Kidney (tissue), 14 donors: Measurements from ENCODE around the gene THBD. TPM values are rescaled to one million over a fixed set of nuclear protein-coding genes. Genes with fewer than 3 reads are reported as not detected.

Experiments
- DNase-seq, 5 donors: peaks; one replicate each; pipeline ENCODE4 v3.0.0-alpha.2; 2013 to 2020
- FAIRE-seq: peaks from 2 replicates; lab custom pipeline; 2012; peaks lifted over from hg19 to GRCh38; lab: Jason Lieb, UNC
- H3K27ac ChIP-seq, 2 donors: one replicate each; pipeline ENCODE4 v1.7.0; 2013; ENCODE audit warnings: low read depth in 2 of 2, low read length in 2 of 2, inconsistent platforms in 1 of 2
- H3K27me3 ChIP-seq: one replicate; pipeline ENCODE4 v1.7.1; 2013; ENCODE audit warnings: low read length, inconsistent platforms; ENCODE audit not compliant: control insufficient read depth, insufficient read depth
- H3K36me3 ChIP-seq, 3 donors: one replicate each; pipeline versions ENCODE4 v1.7.0 to v1.7.1; 2013; ENCODE audit warnings: low read length in 3 of 3, control low read depth in 1 of 3, inconsistent platforms in 1 of 3; ENCODE audit not compliant: insufficient read depth in 3 of 3, control insufficient read depth in 2 of 3
- H3K4me1 ChIP-seq, 3 donors: one replicate each; pipeline versions ENCODE4 v1.7.0 to v1.7.1; 2013; ENCODE audit warnings: low read length in 3 of 3, inconsistent platforms in 1 of 3, low read depth in 1 of 3; ENCODE audit not compliant: control insufficient read depth in 2 of 3, insufficient read depth in 2 of 3
- H3K4me3 ChIP-seq, 3 donors: one replicate each; pipeline versions ENCODE4 v1.7.0 to v1.8.1; 2013; ENCODE audit warnings: low read length in 3 of 3, control low read depth in 1 of 3, inconsistent platforms in 1 of 3
- H3K9ac ChIP-seq, 3 donors: one replicate each; pipeline versions ENCODE4 v1.7.0 to v1.7.1; 2013; ENCODE audit warnings: low read length in 3 of 3, control low read depth in 1 of 3, inconsistent platforms in 1 of 3
- H3K9me3 ChIP-seq, 3 donors: one replicate each; pipeline versions ENCODE4 v1.7.0 to v1.7.1; 2013; ENCODE audit warnings: low read length in 3 of 3, control low read depth in 1 of 3, inconsistent platforms in 1 of 3; ENCODE audit not compliant: control insufficient read depth in 2 of 3, insufficient read depth in 1 of 3
- CTCF ChIP-seq: IDR thresholded peaks from 3 replicates; pipeline ENCODE4 v1.5.1; 2012; ENCODE audit warnings: mild to moderate bottlenecking, moderate library complexity, borderline replicate concordance; ENCODE audit not compliant: insufficient read depth; ENCODE audit errors: extremely low read depth
- intact Hi-C: fragments of 100-400 bp; cut with DNase I; formaldehyde crosslinking; loops from one replicate; pipeline ENCODE4 v1.11.1; 2022
- polyA plus RNA-seq: library from polyadenylated mRNA; stranded (reverse); fragments of 350-450 nt; fragmentation: Illumina TruSeq; extraction: RNeasy Lipid Tissue Mini Kit (QIAGEN cat#74804); gene quantifications from one replicate; pipeline ENCODE4 v1.2.3, GENCODE V29; 2014; ENCODE audit warnings: low read depth, low replicate concordance; ENCODE audit not compliant: insufficient read depth
- total RNA-seq: library from RNA; stranded (reverse); fragmentation: NEBNext Ultra II Directional; extraction: Animal tissue kit (Norgen Biotek cat#: 25700); gene quantifications from one replicate; pipeline ENCODE4 v1.2.1, GENCODE V29; 2021
- donor health status: control.
- donor health status: control.
- donor health status: control.
- donor health status: control.
- donor health status: control.
- donor health status: DM: yes; HTN: yes; CAD: no.
- donor health status: Normal renal cell carcinoma (clear cell type).

Gene THBD
- total and polyA plus RNA-seq, 2 donors from 2014 or later = 9.7 to 48.1 TPM

GRCh38 chr20:23002276-23002675 is 47.2 kb downstream of the THBD start:
- Histone ChIP-seq H3K27ac (no peak overlapping the region), H3K4me1 (no peaks in the 10 kb centered on the region), H3K4me3 (no peak overlapping the region), H3K9ac (no peak overlapping the region), H3K36me3 (no peaks in the 10 kb centered on the region), H3K27me3 (no peaks in the 10 kb centered on the region), H3K9me3 (no peaks in the 10 kb centered on the region)
- intact Hi-C loops = no loop called here
- no peak for TF ChIP-seq CTCF
- no peak for FAIRE-seq
- DNase-seq = no peak

GRCh38 chr20:23000232-23000947 is 49.1 kb downstream of the THBD start:
- Histone ChIP-seq H3K4me1 (no peaks in the 10 kb centered on the region), H3K27me3 (no peaks in the 10 kb centered on the region), H3K4me3 (no peak overlapping the region), H3K27ac (no peak overlapping the region), H3K9ac (no peak overlapping the region), H3K9me3 (no peaks in the 10 kb centered on the region), H3K36me3 (no peaks in the 10 kb centered on the region)
- TF ChIP-seq CTCF = no peak
- no peak for FAIRE-seq
- no peak for DNase-seq
- intact Hi-C loops = no loop called here

- H3K27ac ChIP-seq = no peak overlapping the region
- DNase-seq (no peak), FAIRE-seq (no peak)
- no peaks in the 10 kb centered on the region for H3K9me3 ChIP-seq
- H3K27me3 ChIP-seq = no peaks in the 10 kb centered on the region
- H3K36me3 ChIP-seq = no peaks in the 10 kb centered on the region
- intact Hi-C loops = no loop called here
- H3K4me3 ChIP-seq = no peak overlapping the region
- no peak for TF ChIP-seq CTCF
- no peaks in the 10 kb centered on the region for H3K4me1 ChIP-seq
- H3K9ac ChIP-seq = no peak overlapping the region
These were observed 49.7 kb downstream of the THBD start for GRCh38 chr20:22999756-23000155.
